ENCODE measurements around the gene CELF3.

DNA sequence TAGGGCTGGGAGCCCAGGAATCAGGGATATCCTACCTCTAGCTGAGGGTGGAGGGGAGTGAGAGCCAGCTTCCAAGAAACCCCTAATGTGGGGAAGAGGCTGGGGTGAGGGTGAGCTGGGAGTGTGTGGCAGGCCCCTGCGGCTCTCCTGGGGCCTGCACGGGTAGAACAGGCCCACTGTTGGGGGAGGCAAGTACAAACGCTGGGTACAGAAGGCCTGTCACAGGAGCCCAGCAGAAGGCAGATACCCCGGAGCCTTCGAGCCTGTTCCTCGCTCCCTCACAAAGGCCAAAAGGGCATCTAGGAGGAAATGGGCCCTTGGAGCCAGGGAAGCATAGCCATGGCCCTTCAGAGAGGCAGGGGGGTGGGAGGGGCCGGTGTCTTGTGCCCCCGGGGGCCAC lies 13.7 kb downstream of the CELF3 start:
- TF ChIP-seq, protein P1, sequence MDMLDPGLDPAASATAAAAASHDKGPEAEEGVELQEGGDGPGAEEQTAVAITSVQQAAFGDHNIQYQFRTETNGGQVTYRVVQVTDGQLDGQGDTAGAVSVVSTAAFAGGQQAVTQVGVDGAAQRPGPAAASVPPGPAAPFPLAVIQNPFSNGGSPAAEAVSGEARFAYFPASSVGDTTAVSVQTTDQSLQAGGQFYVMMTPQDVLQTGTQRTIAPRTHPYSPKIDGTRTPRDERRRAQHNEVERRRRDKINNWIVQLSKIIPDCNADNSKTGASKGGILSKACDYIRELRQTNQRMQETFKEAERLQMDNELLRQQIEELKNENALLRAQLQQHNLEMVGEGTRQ (IDR thresholded peaks at IDR 0.05; ENCODE audit: borderline replicate concordance, low read depth, low read length): no peak
- TF ChIP-seq, protein P2, sequence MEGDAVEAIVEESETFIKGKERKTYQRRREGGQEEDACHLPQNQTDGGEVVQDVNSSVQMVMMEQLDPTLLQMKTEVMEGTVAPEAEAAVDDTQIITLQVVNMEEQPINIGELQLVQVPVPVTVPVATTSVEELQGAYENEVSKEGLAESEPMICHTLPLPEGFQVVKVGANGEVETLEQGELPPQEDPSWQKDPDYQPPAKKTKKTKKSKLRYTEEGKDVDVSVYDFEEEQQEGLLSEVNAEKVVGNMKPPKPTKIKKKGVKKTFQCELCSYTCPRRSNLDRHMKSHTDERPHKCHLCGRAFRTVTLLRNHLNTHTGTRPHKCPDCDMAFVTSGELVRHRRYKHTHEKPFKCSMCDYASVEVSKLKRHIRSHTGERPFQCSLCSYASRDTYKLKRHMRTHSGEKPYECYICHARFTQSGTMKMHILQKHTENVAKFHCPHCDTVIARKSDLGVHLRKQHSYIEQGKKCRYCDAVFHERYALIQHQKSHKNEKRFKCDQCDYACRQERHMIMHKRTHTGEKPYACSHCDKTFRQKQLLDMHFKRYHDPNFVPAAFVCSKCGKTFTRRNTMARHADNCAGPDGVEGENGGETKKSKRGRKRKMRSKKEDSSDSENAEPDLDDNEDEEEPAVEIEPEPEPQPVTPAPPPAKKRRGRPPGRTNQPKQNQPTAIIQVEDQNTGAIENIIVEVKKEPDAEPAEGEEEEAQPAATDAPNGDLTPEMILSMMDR (IDR thresholded peaks at IDR 0.05): no peak
- TF ChIP-seq SMC3 (IDR thresholded peaks at IDR 0.05; ENCODE audit: low read depth, low read length) (no peak), POLR2AphosphoS5 (IDR thresholded peaks at IDR 0.05; ENCODE audit: low read depth, low read length) (no peak), EZH2phosphoT487 (IDR thresholded peaks at IDR 0.05; ENCODE audit: borderline replicate concordance, low read depth) (no peak), MEF2A (IDR thresholded peaks at IDR 0.05; ENCODE audit: borderline replicate concordance, low read depth) (no peak), JUND (IDR thresholded peaks at IDR 0.05) (no peak), RXRA (IDR thresholded peaks at IDR 0.05; ENCODE audit: borderline replicate concordance, low read depth) (no peak), IRF3 (IDR thresholded peaks at IDR 0.05; ENCODE audit: low read depth, low read length) (no peak)
- TF ChIP-seq, protein P3, sequence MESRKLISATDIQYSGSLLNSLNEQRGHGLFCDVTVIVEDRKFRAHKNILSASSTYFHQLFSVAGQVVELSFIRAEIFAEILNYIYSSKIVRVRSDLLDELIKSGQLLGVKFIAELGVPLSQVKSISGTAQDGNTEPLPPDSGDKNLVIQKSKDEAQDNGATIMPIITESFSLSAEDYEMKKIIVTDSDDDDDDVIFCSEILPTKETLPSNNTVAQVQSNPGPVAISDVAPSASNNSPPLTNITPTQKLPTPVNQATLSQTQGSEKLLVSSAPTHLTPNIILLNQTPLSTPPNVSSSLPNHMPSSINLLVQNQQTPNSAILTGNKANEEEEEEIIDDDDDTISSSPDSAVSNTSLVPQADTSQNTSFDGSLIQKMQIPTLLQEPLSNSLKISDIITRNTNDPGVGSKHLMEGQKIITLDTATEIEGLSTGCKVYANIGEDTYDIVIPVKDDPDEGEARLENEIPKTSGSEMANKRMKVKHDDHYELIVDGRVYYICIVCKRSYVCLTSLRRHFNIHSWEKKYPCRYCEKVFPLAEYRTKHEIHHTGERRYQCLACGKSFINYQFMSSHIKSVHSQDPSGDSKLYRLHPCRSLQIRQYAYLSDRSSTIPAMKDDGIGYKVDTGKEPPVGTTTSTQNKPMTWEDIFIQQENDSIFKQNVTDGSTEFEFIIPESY (IDR thresholded peaks at IDR 0.05; ENCODE audit: borderline replicate concordance, low read depth): no peak
- TF ChIP-seq, protein P4, sequence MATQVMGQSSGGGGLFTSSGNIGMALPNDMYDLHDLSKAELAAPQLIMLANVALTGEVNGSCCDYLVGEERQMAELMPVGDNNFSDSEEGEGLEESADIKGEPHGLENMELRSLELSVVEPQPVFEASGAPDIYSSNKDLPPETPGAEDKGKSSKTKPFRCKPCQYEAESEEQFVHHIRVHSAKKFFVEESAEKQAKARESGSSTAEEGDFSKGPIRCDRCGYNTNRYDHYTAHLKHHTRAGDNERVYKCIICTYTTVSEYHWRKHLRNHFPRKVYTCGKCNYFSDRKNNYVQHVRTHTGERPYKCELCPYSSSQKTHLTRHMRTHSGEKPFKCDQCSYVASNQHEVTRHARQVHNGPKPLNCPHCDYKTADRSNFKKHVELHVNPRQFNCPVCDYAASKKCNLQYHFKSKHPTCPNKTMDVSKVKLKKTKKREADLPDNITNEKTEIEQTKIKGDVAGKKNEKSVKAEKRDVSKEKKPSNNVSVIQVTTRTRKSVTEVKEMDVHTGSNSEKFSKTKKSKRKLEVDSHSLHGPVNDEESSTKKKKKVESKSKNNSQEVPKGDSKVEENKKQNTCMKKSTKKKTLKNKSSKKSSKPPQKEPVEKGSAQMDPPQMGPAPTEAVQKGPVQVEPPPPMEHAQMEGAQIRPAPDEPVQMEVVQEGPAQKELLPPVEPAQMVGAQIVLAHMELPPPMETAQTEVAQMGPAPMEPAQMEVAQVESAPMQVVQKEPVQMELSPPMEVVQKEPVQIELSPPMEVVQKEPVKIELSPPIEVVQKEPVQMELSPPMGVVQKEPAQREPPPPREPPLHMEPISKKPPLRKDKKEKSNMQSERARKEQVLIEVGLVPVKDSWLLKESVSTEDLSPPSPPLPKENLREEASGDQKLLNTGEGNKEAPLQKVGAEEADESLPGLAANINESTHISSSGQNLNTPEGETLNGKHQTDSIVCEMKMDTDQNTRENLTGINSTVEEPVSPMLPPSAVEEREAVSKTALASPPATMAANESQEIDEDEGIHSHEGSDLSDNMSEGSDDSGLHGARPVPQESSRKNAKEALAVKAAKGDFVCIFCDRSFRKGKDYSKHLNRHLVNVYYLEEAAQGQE (IDR thresholded peaks at IDR 0.05; ENCODE audit: low read depth, low read length): no peak

Measured in SK-N-SH (cell line).